ENCODE measurements around the gene RAP2B. TPM values are rescaled to one million over a fixed set of nuclear protein-coding genes. Genes with fewer than 3 reads are reported as not detected.
A peak's percentile ranks its signal among the peaks of the same experiment; 100 is the strongest.

RAP2B gene
- polyA plus RNA-seq (2012; ENCODE audit: insufficient read length, low read depth) = 16.4 TPM

GRCh38 chr3:153161714-153162512, at the start of gene RAP2B:
Gene RAP2B, plus strand, starts transcription at chr3:153162226. Its CDS starts 468 bp downstream, at chr3:153162694.
- TF ChIP-seq FOXP2 (optimal IDR thresholded peaks at IDR 0.05; ENCODE audit: borderline replicate concordance, extremely low read depth, extremely low read length, insufficient read depth) = peak; percentile 82
- 0 out of 2 replicates have a peak, but pooled peaks have one; percentile 54 for TF ChIP-seq SIN3A (IDR thresholded peaks at IDR 0.05; ENCODE audit: borderline replicate concordance, insufficient read depth, low read length)
- TF ChIP-seq TAF1 (IDR thresholded peaks at IDR 0.05; ENCODE audit: borderline replicate concordance, insufficient read depth, low read length) = peak; percentile 85; the same call in 1 of the 2 replicates
- TF ChIP-seq, protein P1, sequence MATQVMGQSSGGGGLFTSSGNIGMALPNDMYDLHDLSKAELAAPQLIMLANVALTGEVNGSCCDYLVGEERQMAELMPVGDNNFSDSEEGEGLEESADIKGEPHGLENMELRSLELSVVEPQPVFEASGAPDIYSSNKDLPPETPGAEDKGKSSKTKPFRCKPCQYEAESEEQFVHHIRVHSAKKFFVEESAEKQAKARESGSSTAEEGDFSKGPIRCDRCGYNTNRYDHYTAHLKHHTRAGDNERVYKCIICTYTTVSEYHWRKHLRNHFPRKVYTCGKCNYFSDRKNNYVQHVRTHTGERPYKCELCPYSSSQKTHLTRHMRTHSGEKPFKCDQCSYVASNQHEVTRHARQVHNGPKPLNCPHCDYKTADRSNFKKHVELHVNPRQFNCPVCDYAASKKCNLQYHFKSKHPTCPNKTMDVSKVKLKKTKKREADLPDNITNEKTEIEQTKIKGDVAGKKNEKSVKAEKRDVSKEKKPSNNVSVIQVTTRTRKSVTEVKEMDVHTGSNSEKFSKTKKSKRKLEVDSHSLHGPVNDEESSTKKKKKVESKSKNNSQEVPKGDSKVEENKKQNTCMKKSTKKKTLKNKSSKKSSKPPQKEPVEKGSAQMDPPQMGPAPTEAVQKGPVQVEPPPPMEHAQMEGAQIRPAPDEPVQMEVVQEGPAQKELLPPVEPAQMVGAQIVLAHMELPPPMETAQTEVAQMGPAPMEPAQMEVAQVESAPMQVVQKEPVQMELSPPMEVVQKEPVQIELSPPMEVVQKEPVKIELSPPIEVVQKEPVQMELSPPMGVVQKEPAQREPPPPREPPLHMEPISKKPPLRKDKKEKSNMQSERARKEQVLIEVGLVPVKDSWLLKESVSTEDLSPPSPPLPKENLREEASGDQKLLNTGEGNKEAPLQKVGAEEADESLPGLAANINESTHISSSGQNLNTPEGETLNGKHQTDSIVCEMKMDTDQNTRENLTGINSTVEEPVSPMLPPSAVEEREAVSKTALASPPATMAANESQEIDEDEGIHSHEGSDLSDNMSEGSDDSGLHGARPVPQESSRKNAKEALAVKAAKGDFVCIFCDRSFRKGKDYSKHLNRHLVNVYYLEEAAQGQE (IDR thresholded peaks at IDR 0.05; ENCODE audit: insufficient read depth in 1 of 2, low read depth in 2 of 2, low read length in 2 of 2) = 0 out of 4 replicates have a peak, but pooled peaks of 1 of the 2 experiments have one; percentile 51
- peak; percentile 52; the same call in 1 of the 2 replicates for TF ChIP-seq POLR2AphosphoS5 (IDR thresholded peaks at IDR 0.05; ENCODE audit: low read depth, low read length)

DNA sequence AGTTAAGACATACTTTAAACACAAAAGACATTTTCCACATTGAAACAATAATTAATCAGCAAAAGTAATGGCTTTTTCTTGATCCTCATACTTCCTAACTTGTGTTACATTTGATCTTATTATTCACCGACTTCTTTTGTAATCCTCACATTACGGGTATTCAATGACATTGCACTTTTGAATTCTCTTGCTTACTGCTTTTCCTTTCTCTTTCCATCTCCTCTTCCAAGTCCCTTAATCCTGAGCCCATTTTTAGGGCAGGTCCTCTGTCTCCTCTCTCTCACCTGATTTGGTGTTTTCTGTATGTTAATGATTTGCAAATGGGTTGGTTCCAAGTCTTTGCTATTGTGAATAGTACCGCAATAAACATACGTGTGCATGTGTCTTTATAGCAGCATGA, 48.5 kb upstream of the RAP2B start:
- TF ChIP-seq SIN3A (IDR thresholded peaks at IDR 0.05; ENCODE audit: borderline replicate concordance, insufficient read depth, low read length) (no peak), TAF1 (IDR thresholded peaks at IDR 0.05; ENCODE audit: borderline replicate concordance, insufficient read depth, low read length) (no peak), POLR2AphosphoS5 (IDR thresholded peaks at IDR 0.05; ENCODE audit: low read depth, low read length) (no peak), FOXP2 (optimal IDR thresholded peaks at IDR 0.05; ENCODE audit: borderline replicate concordance, extremely low read depth, extremely low read length, insufficient read depth) (no peak)
- TF ChIP-seq, protein P1 (IDR thresholded peaks at IDR 0.05; ENCODE audit: insufficient read depth in 1 of 2, low read depth in 2 of 2, low read length in 2 of 2) = no peak

GRCh38 chr3:153115326-153115725, 46.7 kb upstream of the RAP2B start:
- TF ChIP-seq FOXP2 (optimal IDR thresholded peaks at IDR 0.05; ENCODE audit: borderline replicate concordance, extremely low read depth, extremely low read length, insufficient read depth) = no peak
- TF ChIP-seq POLR2AphosphoS5 (IDR thresholded peaks at IDR 0.05; ENCODE audit: low read depth, low read length) = no peak
- TF ChIP-seq, protein P1 (IDR thresholded peaks at IDR 0.05; ENCODE audit: insufficient read depth in 1 of 2, low read depth in 2 of 2, low read length in 2 of 2) = no peak
- no peak for TF ChIP-seq SIN3A (IDR thresholded peaks at IDR 0.05; ENCODE audit: borderline replicate concordance, insufficient read depth, low read length)

DNA sequence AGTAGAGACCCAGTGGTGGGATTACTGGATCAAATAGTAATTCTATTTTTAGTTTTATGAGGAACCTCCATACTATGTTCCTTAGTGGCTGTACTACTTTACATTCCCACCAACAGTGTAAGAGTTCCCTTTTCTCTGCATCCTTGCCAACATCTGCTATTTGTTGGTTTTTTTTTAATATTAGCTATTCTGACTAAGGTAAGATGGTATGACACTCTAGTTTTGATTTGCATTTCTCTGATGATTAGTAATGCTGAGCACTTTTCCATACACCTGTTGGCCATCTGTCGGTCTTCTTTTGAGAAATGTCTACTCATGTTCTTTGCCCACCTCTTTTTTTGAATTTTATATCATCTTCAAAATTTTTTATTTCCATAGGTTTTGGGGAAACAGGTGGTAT, 34.2 kb upstream of the RAP2B start:
- TF ChIP-seq SIN3A (IDR thresholded peaks at IDR 0.05; ENCODE audit: borderline replicate concordance, insufficient read depth, low read length) = no peak
- TF ChIP-seq, protein P1 (IDR thresholded peaks at IDR 0.05; ENCODE audit: insufficient read depth in 1 of 2, low read depth in 2 of 2, low read length in 2 of 2) = no peak

All from PFSK-1 (cell line).